ENCODE measurements around the gene CLDN12. TPM values are rescaled to one million over a fixed set of nuclear protein-coding genes. Genes with fewer than 3 reads are reported as not detected.

CLDN12 gene
- polyA plus RNA-seq, 2 of the 4 experiments (the other 2 are of a cell fraction) = 19.9 to 51.3 TPM

DNA sequence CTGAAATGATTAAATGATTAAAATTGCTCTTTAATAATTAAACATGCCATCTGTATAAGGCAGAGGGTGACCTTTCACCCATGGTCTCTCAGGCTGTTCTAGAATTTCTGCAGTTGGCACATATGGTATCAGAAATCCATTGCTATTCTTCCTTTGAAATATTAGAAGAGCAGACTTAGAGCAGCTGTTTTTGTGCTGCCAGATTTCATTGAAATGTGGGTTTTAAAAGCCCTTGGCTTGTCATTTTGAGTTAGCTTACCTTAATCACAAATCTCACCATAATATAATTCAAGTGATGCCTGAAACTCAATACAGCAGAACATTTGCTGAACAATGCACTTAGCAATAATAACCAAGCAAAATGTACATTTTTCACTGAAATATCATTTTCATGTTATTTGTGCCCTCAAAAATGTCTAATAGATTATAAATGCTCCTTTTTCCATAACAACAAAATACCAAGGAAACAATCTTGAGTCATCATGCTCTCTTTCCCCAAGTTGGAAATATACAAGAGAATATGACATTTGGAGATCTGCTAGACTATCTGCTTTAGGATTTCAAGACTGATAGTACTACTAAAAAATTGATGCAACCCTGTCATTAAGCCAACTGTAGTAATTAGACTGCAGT is 50.1 kb downstream of the CLDN12 start:
- TF ChIP-seq POLR2AphosphoS2 (conservative IDR thresholded peaks at IDR 0.05; ENCODE audit: low read length) (no peak), BCL3 (IDR thresholded peaks at IDR 0.05) (no peak), MAX (IDR thresholded peaks at IDR 0.05) (no peak), ZC3H11A (IDR thresholded peaks at IDR 0.05) (no peak), TP53 (CRISPR knock-in tag; IDR thresholded peaks at IDR 0.05) (no peak), REST (IDR thresholded peaks at IDR 0.05) (no peak), NFE2L2 (conservative IDR thresholded peaks at IDR 0.05; ENCODE audit: low read length) (no peak), KDM1A (IDR thresholded peaks at IDR 0.05; ENCODE audit: low read depth) (no peak), RARB (CRISPR knock-in tag; IDR thresholded peaks at IDR 0.05) (no peak), RCOR1 (IDR thresholded peaks at IDR 0.05; ENCODE audit: low read depth, low read length) (no peak), RNF2 (IDR thresholded peaks at IDR 0.05; ENCODE audit: borderline replicate concordance, low read depth) (no peak), ZNF302 (CRISPR knock-in tag; IDR thresholded peaks at IDR 0.05) (no peak), HDAC2 (IDR thresholded peaks at IDR 0.05) (no peak), CHD4 (IDR thresholded peaks at IDR 0.05; ENCODE audit: borderline replicate concordance) (no peak), JUN (IDR thresholded peaks at IDR 0.05) (no peak)
- TF ChIP-seq, protein P1, sequence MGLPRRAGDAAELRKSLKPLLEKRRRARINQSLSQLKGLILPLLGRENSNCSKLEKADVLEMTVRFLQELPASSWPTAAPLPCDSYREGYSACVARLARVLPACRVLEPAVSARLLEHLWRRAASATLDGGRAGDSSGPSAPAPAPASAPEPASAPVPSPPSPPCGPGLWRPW (IDR thresholded peaks at IDR 0.05) = no peak
- TF ChIP-seq, protein P2, sequence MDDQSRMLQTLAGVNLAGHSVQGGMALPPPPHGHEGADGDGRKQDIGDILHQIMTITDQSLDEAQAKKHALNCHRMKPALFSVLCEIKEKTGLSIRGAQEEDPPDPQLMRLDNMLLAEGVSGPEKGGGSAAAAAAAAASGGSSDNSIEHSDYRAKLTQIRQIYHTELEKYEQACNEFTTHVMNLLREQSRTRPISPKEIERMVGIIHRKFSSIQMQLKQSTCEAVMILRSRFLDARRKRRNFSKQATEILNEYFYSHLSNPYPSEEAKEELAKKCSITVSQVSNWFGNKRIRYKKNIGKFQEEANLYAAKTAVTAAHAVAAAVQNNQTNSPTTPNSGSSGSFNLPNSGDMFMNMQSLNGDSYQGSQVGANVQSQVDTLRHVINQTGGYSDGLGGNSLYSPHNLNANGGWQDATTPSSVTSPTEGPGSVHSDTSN (IDR thresholded peaks at IDR 0.05) = no peak
- no peak for DNase-seq (ENCODE audit: low read depth in 1 of 2, low spot score in 1 of 2)
- no peak for ATAC-seq
- Histone ChIP-seq H3K27ac (no peak overlapping the region), H3K4me3 (no peak overlapping the region), H3K9me3 (no peaks in the 10 kb centered on the region), H3K4me2 (no peak overlapping the region), H3K4me1 (no peaks in the 10 kb centered on the region)
- no peak for FAIRE-seq
- POLR2A ChIA-PET = no interaction called here
- CTCF ChIA-PET = interaction anchor here (1.5 kb wide), 1 partner anchor 581 kb away, joined by 4 read pairs; no protein-coding TSS in a partner anchor

GRCh38 chr7:90453931-90454330 is 50.7 kb downstream of the CLDN12 start:
- ATAC-seq (no peak), FAIRE-seq (no peak), DNase-seq (ENCODE audit: low read depth in 1 of 2, low spot score in 1 of 2) (no peak)
- ChIA-PET CTCF (interaction anchor here (1.6 kb wide), 1 partner anchor 70 kb away, joined by 3 read pairs; no protein-coding TSS in a partner anchor), POLR2A (no interaction called here)
- no peak overlapping the region for H3K4me3 ChIP-seq
- WGBS (ENCODE audit: missing lambda C conversion rate) = 0% methylated on average over 1 of the region's 1 CpG
- no peaks in the 10 kb centered on the region for H3K9me3 ChIP-seq
- no peaks in the 10 kb centered on the region for H3K4me1 ChIP-seq
- H3K27ac ChIP-seq = no peak overlapping the region
- H3K4me2 ChIP-seq = no peak overlapping the region
- TF ChIP-seq HDAC2 (IDR thresholded peaks at IDR 0.05) = no peak
- TF ChIP-seq RAD21 (conservative IDR thresholded peaks at IDR 0.05 in 1 of 2, IDR thresholded peaks at IDR 0.05 in 1 of 2) = no peak
- no peak for TF ChIP-seq HOXB13 (CRISPR knock-in tag; IDR thresholded peaks at IDR 0.05; ENCODE audit: low read depth)
- TF ChIP-seq NFE2L2 (conservative IDR thresholded peaks at IDR 0.05; ENCODE audit: low read length) = no peak
- TF ChIP-seq ZFP36 (IDR thresholded peaks at IDR 0.05; ENCODE audit: borderline replicate concordance, partially characterized antibody) = no peak
- no peak for TF ChIP-seq RFX5 (IDR thresholded peaks at IDR 0.05)
- TF ChIP-seq USF2 (IDR thresholded peaks at IDR 0.05) = no peak
- no peak for TF ChIP-seq CEBPB (IDR thresholded peaks at IDR 0.05)
- no peak for TF ChIP-seq ELK1 (IDR thresholded peaks at IDR 0.05; ENCODE audit: low read depth, low read length)
- TF ChIP-seq, protein P3, sequence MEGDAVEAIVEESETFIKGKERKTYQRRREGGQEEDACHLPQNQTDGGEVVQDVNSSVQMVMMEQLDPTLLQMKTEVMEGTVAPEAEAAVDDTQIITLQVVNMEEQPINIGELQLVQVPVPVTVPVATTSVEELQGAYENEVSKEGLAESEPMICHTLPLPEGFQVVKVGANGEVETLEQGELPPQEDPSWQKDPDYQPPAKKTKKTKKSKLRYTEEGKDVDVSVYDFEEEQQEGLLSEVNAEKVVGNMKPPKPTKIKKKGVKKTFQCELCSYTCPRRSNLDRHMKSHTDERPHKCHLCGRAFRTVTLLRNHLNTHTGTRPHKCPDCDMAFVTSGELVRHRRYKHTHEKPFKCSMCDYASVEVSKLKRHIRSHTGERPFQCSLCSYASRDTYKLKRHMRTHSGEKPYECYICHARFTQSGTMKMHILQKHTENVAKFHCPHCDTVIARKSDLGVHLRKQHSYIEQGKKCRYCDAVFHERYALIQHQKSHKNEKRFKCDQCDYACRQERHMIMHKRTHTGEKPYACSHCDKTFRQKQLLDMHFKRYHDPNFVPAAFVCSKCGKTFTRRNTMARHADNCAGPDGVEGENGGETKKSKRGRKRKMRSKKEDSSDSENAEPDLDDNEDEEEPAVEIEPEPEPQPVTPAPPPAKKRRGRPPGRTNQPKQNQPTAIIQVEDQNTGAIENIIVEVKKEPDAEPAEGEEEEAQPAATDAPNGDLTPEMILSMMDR (IDR thresholded peaks at IDR 0.05) = no peak
- no peak for TF ChIP-seq HOXA7 (CRISPR knock-in tag; IDR thresholded peaks at IDR 0.05)
- no peak for TF ChIP-seq FOXS1 (CRISPR knock-in tag; IDR thresholded peaks at IDR 0.05)
- TF ChIP-seq MAFK (IDR thresholded peaks at IDR 0.05; ENCODE audit: partially characterized antibody) = no peak
